Lower leg skin (tissue), 4 donors: ENCODE results near the gene KMO. TPM values are rescaled to one million over a fixed set of nuclear protein-coding genes. Genes with fewer than 3 reads are reported as not detected.

ENCODE experiments used
- DNase-seq, 2 donors: peaks; one replicate each; pipeline ENCODE4 v3.0.0-alpha.2; 2019; ENCODE audit warnings: low spot score in 2 of 2
- H3K4me3 ChIP-seq: fragments of 200-600 bp; sonication (generic); 2 replicates; pipeline ENCODE4 v1.5.1; 2017; ENCODE audit warnings: mild to moderate bottlenecking, low read depth; ENCODE audit not compliant: poor library complexity, severe bottlenecking
- POLR2A ChIP-seq, 2 donors: fragments of 450-650 bp; IDR thresholded peaks; one replicate each; pipeline ENCODE4 v1.6.1; 2016 to 2017; ENCODE audit warnings: antibody characterized with exemption in 2 of 2, mild to moderate bottlenecking in 1 of 2, moderate library complexity in 1 of 2
- whole genome bisulfite sequencing, 2 donors: methylation state at CpG; one replicate each; pipeline ENCODE4 v1.1.5; 2018; 5-methylcytosine and 5-hydroxymethylcytosine counted together
- intact Hi-C: fragments of 100-400 bp; cut with DNase I; formaldehyde crosslinking; loops from one replicate; pipeline ENCODE4 v1.15.0; 2023; ENCODE audit warnings: low total_unique reads
- total RNA-seq, 4 donors: library from RNA; depleted of rRNA; stranded (reverse); fragments of >200 nt; gene quantifications; one replicate each; pipeline ENCODE4 v1.1.0, GENCODE V29; 2016
- TF ChIP-seq, protein P1 (sequence below), 3 donors: fragments of 450-650 bp; IDR thresholded peaks; one replicate each; pipeline ENCODE4 v1.5.1; 2016; ENCODE audit warnings: antibody characterized with exemption in 3 of 3, mild to moderate bottlenecking in 3 of 3, moderate library complexity in 2 of 3

Gene KMO
- total RNA-seq, 4 donors from 2014 or later: 0.13 to 0.51 (median 0.15) TPM; not detected in 1

- no peak overlapping the region for H3K4me3 ChIP-seq
- intact Hi-C loops: no loop called here
- no peak for DNase-seq
- TF ChIP-seq POLR2A (IDR thresholded peaks at IDR 0.05): no peak
- TF ChIP-seq, protein P1, sequence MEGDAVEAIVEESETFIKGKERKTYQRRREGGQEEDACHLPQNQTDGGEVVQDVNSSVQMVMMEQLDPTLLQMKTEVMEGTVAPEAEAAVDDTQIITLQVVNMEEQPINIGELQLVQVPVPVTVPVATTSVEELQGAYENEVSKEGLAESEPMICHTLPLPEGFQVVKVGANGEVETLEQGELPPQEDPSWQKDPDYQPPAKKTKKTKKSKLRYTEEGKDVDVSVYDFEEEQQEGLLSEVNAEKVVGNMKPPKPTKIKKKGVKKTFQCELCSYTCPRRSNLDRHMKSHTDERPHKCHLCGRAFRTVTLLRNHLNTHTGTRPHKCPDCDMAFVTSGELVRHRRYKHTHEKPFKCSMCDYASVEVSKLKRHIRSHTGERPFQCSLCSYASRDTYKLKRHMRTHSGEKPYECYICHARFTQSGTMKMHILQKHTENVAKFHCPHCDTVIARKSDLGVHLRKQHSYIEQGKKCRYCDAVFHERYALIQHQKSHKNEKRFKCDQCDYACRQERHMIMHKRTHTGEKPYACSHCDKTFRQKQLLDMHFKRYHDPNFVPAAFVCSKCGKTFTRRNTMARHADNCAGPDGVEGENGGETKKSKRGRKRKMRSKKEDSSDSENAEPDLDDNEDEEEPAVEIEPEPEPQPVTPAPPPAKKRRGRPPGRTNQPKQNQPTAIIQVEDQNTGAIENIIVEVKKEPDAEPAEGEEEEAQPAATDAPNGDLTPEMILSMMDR (IDR thresholded peaks at IDR 0.05): no peak
- 44 to 51% methylated on average over 9 of the region's 9 CpGs for WGBS, 2 donors
Measured at GRCh38 chr1:241627453-241628259, 95.5 kb downstream of the KMO start.

DNA sequence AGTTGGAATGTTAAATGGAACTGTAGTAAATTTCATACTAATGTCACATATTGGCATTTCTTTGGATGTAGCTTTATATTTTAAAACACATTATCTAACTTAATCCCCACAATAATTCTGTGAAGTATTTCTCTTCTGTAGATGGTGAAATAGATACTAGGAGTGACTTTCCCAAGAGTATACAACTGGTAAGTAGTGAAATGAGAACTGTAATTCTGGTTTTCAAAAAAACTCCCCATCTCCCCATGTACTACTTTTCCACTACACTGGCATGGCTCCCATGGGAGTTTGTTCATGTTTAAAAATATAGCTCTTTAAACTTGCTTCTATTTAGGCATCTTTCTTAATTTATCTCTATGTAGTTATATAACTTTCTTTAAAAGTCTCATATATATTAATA is 97.8 kb downstream of the KMO start:
- intact Hi-C loops: no loop called here
- no peak for TF ChIP-seq POLR2A (IDR thresholded peaks at IDR 0.05)
- TF ChIP-seq, protein P1 (IDR thresholded peaks at IDR 0.05): no peak
- DNase-seq: no peak
- no peak overlapping the region for H3K4me3 ChIP-seq

DNA sequence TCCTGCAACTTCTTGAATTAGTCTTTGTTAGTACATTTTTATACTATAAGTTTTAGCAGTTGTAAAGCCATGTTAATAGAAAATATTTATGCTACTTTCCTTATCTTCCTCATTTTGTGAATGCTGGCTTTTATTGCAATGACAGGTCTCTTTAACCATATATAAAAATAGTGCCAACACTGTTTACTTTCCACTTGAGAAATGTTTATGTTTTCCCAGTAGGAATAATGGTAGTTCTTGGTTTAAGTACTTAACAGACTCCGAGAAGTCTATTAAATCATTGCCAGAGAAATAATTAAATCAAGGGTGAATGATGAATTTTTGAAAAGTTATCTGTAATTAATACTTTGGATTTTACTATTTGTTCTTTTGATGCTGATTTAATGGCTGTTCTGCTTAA is 98.3 kb downstream of the KMO start:
- no peak overlapping the region for H3K4me3 ChIP-seq
- WGBS, 2 donors: 89% methylated on average over 1 of the region's 1 CpG
- no peak for DNase-seq
- intact Hi-C loops: no loop called here
- TF ChIP-seq POLR2A (IDR thresholded peaks at IDR 0.05): no peak
- TF ChIP-seq, protein P1 (IDR thresholded peaks at IDR 0.05): no peak

DNA sequence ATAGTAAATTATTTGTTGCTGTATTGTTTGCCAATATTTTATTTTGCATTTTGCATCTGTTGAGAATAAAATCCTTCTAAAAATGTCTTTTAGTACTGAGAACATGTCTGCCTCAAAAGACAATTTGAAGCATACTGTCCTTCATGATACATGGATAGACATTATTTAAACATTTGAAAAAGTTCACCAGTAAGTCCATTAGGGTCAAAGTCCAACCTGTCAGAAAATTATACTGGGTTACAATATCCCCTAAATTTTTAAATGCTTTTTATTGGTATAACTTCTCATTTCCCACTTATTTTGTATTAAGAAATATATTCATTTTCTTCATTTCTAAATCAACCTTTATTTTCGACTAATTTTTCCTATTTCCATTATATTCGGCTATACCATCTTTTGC is 98.7 kb downstream of the KMO start:
- H3K4me3 ChIP-seq: no peak overlapping the region
- intact Hi-C loops: no loop called here
- TF ChIP-seq, protein P1 (IDR thresholded peaks at IDR 0.05): no peak
- no peak for TF ChIP-seq POLR2A (IDR thresholded peaks at IDR 0.05)
- DNase-seq: no peak
- 96 to 99% methylated on average over 2 of the region's 2 CpGs for WGBS, 2 donors

GRCh38 chr1:241631674-241632073 is 99.5 kb downstream of the KMO start:
- no peak for TF ChIP-seq POLR2A (IDR thresholded peaks at IDR 0.05)
- TF ChIP-seq, protein P1 (IDR thresholded peaks at IDR 0.05): no peak
- intact Hi-C loops: no loop called here
- 86 to 87% methylated on average over 5 of the region's 5 CpGs for WGBS, 2 donors
- no peak overlapping the region for H3K4me3 ChIP-seq
- no peak for DNase-seq

GRCh38 chr1:241632987-241633386 is 100.8 kb downstream of the KMO start:
- TF ChIP-seq, protein P1 (IDR thresholded peaks at IDR 0.05): no peak
- TF ChIP-seq POLR2A (IDR thresholded peaks at IDR 0.05): no peak
- no peak for DNase-seq
- intact Hi-C loops: no loop called here
- no peak overlapping the region for H3K4me3 ChIP-seq
- 92 to 94% methylated on average over 3 of the region's 3 CpGs for WGBS, 2 donors
